HepG2 (cell line): ENCODE data around the gene KAZN. TPM values are rescaled to one million over a fixed set of nuclear protein-coding genes. Genes with fewer than 3 reads are reported as not detected.
A peak's percentile ranks its signal among the peaks of the same experiment; 100 is the strongest.

Experiments used
- ATRX ChIP-seq: sonication (generic); formaldehyde crosslinking; IDR thresholded peaks from 2 replicates; pipeline ENCODE4 v1.4.0; 2020; ENCODE audit warnings: missing genetic modification reagents, borderline replicate concordance
- E2F2 ChIP-seq: sonication (generic); formaldehyde crosslinking; IDR thresholded peaks from 2 replicates; pipeline ENCODE4 v1.4.0; 2020; ENCODE audit warnings: missing genetic modification reagents, borderline replicate concordance
- FIP1L1 ChIP-seq: fragments of 200-400 bp; formaldehyde crosslinking; IDR thresholded peaks from 2 replicates; pipeline ENCODE4 v1.6.1; 2018; ENCODE audit warnings: low read depth, mild to moderate bottlenecking, low read length, moderate library complexity, borderline replicate concordance; ENCODE audit not compliant: insufficient read depth
- HNRNPK ChIP-seq: fragments of 200-400 bp; formaldehyde crosslinking; IDR thresholded peaks from 2 replicates; pipeline ENCODE4 v1.6.1; 2018; ENCODE audit warnings: low read length, low read depth, moderate library complexity, mild to moderate bottlenecking; ENCODE audit not compliant: poor library complexity, severe bottlenecking
- IRF9 ChIP-seq: sonication (generic); formaldehyde crosslinking; IDR thresholded peaks from 2 replicates; pipeline ENCODE4 v1.8.0; 2022; ENCODE audit warnings: missing genetic modification reagents, mild to moderate bottlenecking, borderline replicate concordance
- KAT7 ChIP-seq: IDR thresholded peaks from 2 replicates; pipeline ENCODE4 v1.6.1; 2018; ENCODE audit warnings: borderline replicate concordance, missing compliant biosample characterization
- KDM2A ChIP-seq: sonication (generic); formaldehyde crosslinking; IDR thresholded peaks from 2 replicates; pipeline ENCODE4 v1.4.0; 2020; ENCODE audit warnings: low read depth, missing genetic modification reagents, borderline replicate concordance
- MAZ ChIP-seq, 2 experiments: sonication (generic) in 1 of 2; formaldehyde crosslinking in 1 of 2; IDR thresholded peaks; 2 replicates each; pipeline versions ENCODE4 v1.5.0 to v1.6.1; 2012 to 2020; ENCODE audit warnings: low read depth in 2 of 2, mild to moderate bottlenecking in 2 of 2, borderline replicate concordance in 1 of 2, improper control_type of control experiment in 1 of 2, low read length in 1 of 2, missing genetic modification reagents in 1 of 2, moderate library complexity in 1 of 2
- MEIS2 ChIP-seq: sonication (generic); formaldehyde crosslinking; IDR thresholded peaks from 2 replicates; pipeline ENCODE4 v1.9.0; 2021; ENCODE audit warnings: mild to moderate bottlenecking, missing genetic modification reagents
- NFE2L1 ChIP-seq: sonication (generic); formaldehyde crosslinking; IDR thresholded peaks from 2 replicates; pipeline ENCODE4 v1.4.0; 2020; ENCODE audit warnings: missing genetic modification reagents, mild to moderate bottlenecking, borderline replicate concordance
- NR3C1 ChIP-seq: sonication (generic); formaldehyde crosslinking; IDR thresholded peaks from 2 replicates; pipeline ENCODE4 v1.4.0; 2020; ENCODE audit warnings: missing genetic modification reagents
- RELA ChIP-seq: sonication (generic); formaldehyde crosslinking; IDR thresholded peaks from 2 replicates; pipeline ENCODE4 v1.4.0; 2020; ENCODE audit warnings: missing genetic modification reagents
- TFDP2 ChIP-seq: sonication (generic); formaldehyde crosslinking; IDR thresholded peaks from 2 replicates; pipeline ENCODE4 v1.4.0; 2020; ENCODE audit warnings: missing genetic modification reagents
- THYN1 ChIP-seq: sonication (generic); formaldehyde crosslinking; IDR thresholded peaks from 2 replicates; pipeline ENCODE4 v1.8.1; 2023; ENCODE audit warnings: low read depth, mild to moderate bottlenecking, moderate library complexity, missing genetic modification reagents, borderline replicate concordance
- ZFP36 ChIP-seq: fragments of 150-350 bp; IDR thresholded peaks from 2 replicates; pipeline ENCODE4 v1.6.1; 2018; ENCODE audit warnings: borderline replicate concordance, low read length, low read depth; ENCODE audit not compliant: partially characterized antibody
- ZFP37 ChIP-seq: sonication (generic); formaldehyde crosslinking; IDR thresholded peaks from 2 replicates; pipeline ENCODE4 v1.4.0; 2020; ENCODE audit warnings: missing genetic modification reagents, borderline replicate concordance
- ZNF143 ChIP-seq: sonication (generic); formaldehyde crosslinking; IDR thresholded peaks from 2 replicates; pipeline ENCODE4 v1.4.0; 2020; ENCODE audit warnings: missing genetic modification reagents
- ZNF281 ChIP-seq: sonication (generic); formaldehyde crosslinking; IDR thresholded peaks from 2 replicates; pipeline ENCODE4 v1.4.0; 2020; ENCODE audit warnings: missing genetic modification reagents, borderline replicate concordance
- ZNF354B ChIP-seq: sonication (generic); formaldehyde crosslinking; IDR thresholded peaks from 2 replicates; pipeline ENCODE4 v1.8.0; 2022; ENCODE audit warnings: mild to moderate bottlenecking, missing genetic modification reagents
- ZNF451 ChIP-seq: sonication (generic); formaldehyde crosslinking; IDR thresholded peaks from 2 replicates; pipeline ENCODE4 v1.5.0; 2020; ENCODE audit warnings: mild to moderate bottlenecking, missing genetic modification reagents
- ZNF513 ChIP-seq: sonication (generic); formaldehyde crosslinking; conservative IDR thresholded peaks from 2 replicates; pipeline ENCODE4 v1.5.0; 2020; ENCODE audit warnings: missing genetic modification reagents
- ZNF746 ChIP-seq: sonication (generic); formaldehyde crosslinking; IDR thresholded peaks from 2 replicates; pipeline ENCODE4 v1.8.0; 2022; ENCODE audit warnings: mild to moderate bottlenecking, missing genetic modification reagents
- polyA plus RNA-seq, 8 experiments: library from polyadenylated mRNA; depleted of rRNA in 3 of 8; stranded (reverse) in 7 of 8; unstranded in 1 of 8; fragments of >200 nt; fragmentation: Illumina TruSeq in 4 of 8; extraction: Trizol in 4 of 8; gene quantifications; 2 replicates each; pipeline versions ENCODE4 v1.2.1 to v1.2.3, GENCODE V29; 2011 to 2016; ENCODE audit warnings: low read depth in 4 of 8, missing spikeins in 1 of 8, mixed read lengths in 1 of 8; ENCODE audit not compliant: insufficient read depth in 1 of 8
- total RNA-seq, 5 experiments: library from RNA; depleted of rRNA; stranded (reverse); fragments of >200 nt; fragmentation: Illumina TruSeq; extraction: Trizol; gene quantifications; 2 replicates each; pipeline ENCODE4 v1.2.3, GENCODE V29; 2016; ENCODE audit warnings: low read depth in 1 of 5

The KAZN gene
- total and polyA plus RNA-seq, 2 of the 13 experiments (the other 11 are each of a cell fraction or from before 2014, with no cell fraction given): 10.4 to 13.5 TPM

GRCh38 chr1:15151377-15151806 is 552.9 kb downstream of the KAZN start (continued):
- TF ChIP-seq THYN1 (CRISPR knock-in tag) (no peak), FIP1L1 (no peak), ZNF513 (CRISPR knock-in tag) (no peak), ATRX (CRISPR knock-in tag) (no peak), RELA (CRISPR knock-in tag) (no peak), ZNF746 (CRISPR knock-in tag) (peak; percentile 49; the same call in 1 of the 2 replicates), IRF9 (CRISPR knock-in tag) (no peak), NFE2L1 (CRISPR knock-in tag) (no peak), NR3C1 (CRISPR knock-in tag) (no peak), ZNF354B (CRISPR knock-in tag) (no peak), E2F2 (CRISPR knock-in tag) (no peak), ZNF143 (CRISPR knock-in tag) (no peak), KAT7 (CRISPR knock-in tag) (no peak), ZFP36 (no peak), ZNF451 (CRISPR knock-in tag) (no peak), HNRNPK (no peak), ZNF281 (CRISPR knock-in tag) (peak; percentile 85; the same call in 1 of the 2 replicates), MEIS2 (CRISPR knock-in tag) (no peak; the same call in 1 of the 2 replicates), TFDP2 (CRISPR knock-in tag) (no peak), MAZ (IDR thresholded peaks at IDR 0.05; ENCODE audit: borderline replicate concordance, low read depth, low read length) (no peak), MAZ (CRISPR knock-in tag; IDR thresholded peaks at IDR 0.05; ENCODE audit: low read depth) (no peak), ZFP37 (CRISPR knock-in tag) (peak; percentile 64; the same call in 1 of the 2 replicates), KDM2A (CRISPR knock-in tag) (no peak)
